Osteocyte (in vitro differentiated cells): ENCODE results near the gene KDM1B. TPM values are rescaled to one million over a fixed set of nuclear protein-coding genes. Genes with fewer than 3 reads are reported as not detected.

Source experiments
- DNase-seq: peaks from one replicate; pipeline ENCODE4 v3.0.0; 2021; ENCODE audit warnings: mixed read lengths; ENCODE audit not compliant: unreplicated experiment; ENCODE audit errors: extremely low spot score
- H3K27ac Mint-ChIP-seq: one replicate; pipeline ENCODE4 v1.8.0; 2021; ENCODE audit warnings: mild to moderate bottlenecking, mixed read lengths; ENCODE audit not compliant: unreplicated experiment
- H3K27me3 Mint-ChIP-seq: one replicate; pipeline ENCODE4 v1.8.0; 2021; ENCODE audit warnings: mixed read lengths; ENCODE audit not compliant: unreplicated experiment
- H3K36me3 Mint-ChIP-seq: one replicate; pipeline ENCODE4 v1.8.0; 2021; ENCODE audit warnings: mixed read lengths; ENCODE audit not compliant: unreplicated experiment
- H3K4me1 Mint-ChIP-seq: one replicate; pipeline ENCODE4 v1.8.0; 2021; ENCODE audit warnings: mixed read lengths; ENCODE audit not compliant: unreplicated experiment
- H3K4me3 Mint-ChIP-seq: one replicate; pipeline ENCODE4 v1.8.0; 2021; ENCODE audit warnings: mild to moderate bottlenecking, moderate library complexity, mixed read lengths; ENCODE audit not compliant: unreplicated experiment
- H3K9me3 Mint-ChIP-seq: one replicate; pipeline ENCODE4 v1.8.0; 2021; ENCODE audit warnings: mixed read lengths; ENCODE audit not compliant: unreplicated experiment
- total RNA-seq: library from RNA; stranded (reverse); gene quantifications from 2 replicates; pipeline ENCODE4 v1.2.1, GENCODE V29; 2021
- TF ChIP-seq, protein P1 (sequence below): fragments of 200-600 bp; sonication (generic); IDR thresholded peaks from 2 replicates; pipeline ENCODE4 v1.5.0; 2021; ENCODE audit warnings: antibody characterized with exemption, mild to moderate bottlenecking, moderate library complexity

KDM1B gene
- total RNA-seq, 1 donor from 2014 or later: 12.1 TPM

DNA sequence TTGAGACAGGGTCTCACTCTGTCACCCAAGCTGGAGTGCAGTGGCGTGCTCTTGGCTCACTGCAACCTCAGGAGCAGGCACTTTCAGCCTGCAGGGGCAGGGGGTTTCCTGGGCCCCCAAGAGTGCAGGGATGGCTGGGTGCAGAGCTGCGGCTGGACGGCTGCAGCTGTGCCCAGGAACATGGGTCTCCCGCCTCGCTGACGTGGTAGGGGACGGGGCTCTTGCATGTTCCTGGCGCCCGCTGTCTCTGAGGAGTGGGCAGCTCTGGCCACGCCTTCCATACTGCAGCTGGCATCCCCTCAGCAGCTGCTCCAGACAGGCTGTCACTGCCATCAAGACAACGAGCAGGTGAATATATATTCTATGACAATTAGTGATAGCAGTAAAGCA is 111.3 kb downstream of the KDM1B start:
- peaks cover 3% of the 10 kb centered on the region for H3K36me3 Mint-ChIP-seq
- no peak overlapping the region for H3K4me3 Mint-ChIP-seq
- H3K27ac Mint-ChIP-seq: no peak overlapping the region
- H3K9me3 Mint-ChIP-seq: no peaks in the 10 kb centered on the region
- peaks cover 24% of the 10 kb centered on the region for H3K4me1 Mint-ChIP-seq
- DNase-seq: no peak
- TF ChIP-seq, protein P1, sequence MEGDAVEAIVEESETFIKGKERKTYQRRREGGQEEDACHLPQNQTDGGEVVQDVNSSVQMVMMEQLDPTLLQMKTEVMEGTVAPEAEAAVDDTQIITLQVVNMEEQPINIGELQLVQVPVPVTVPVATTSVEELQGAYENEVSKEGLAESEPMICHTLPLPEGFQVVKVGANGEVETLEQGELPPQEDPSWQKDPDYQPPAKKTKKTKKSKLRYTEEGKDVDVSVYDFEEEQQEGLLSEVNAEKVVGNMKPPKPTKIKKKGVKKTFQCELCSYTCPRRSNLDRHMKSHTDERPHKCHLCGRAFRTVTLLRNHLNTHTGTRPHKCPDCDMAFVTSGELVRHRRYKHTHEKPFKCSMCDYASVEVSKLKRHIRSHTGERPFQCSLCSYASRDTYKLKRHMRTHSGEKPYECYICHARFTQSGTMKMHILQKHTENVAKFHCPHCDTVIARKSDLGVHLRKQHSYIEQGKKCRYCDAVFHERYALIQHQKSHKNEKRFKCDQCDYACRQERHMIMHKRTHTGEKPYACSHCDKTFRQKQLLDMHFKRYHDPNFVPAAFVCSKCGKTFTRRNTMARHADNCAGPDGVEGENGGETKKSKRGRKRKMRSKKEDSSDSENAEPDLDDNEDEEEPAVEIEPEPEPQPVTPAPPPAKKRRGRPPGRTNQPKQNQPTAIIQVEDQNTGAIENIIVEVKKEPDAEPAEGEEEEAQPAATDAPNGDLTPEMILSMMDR: no peak
- no peaks in the 10 kb centered on the region for H3K27me3 Mint-ChIP-seq

DNA sequence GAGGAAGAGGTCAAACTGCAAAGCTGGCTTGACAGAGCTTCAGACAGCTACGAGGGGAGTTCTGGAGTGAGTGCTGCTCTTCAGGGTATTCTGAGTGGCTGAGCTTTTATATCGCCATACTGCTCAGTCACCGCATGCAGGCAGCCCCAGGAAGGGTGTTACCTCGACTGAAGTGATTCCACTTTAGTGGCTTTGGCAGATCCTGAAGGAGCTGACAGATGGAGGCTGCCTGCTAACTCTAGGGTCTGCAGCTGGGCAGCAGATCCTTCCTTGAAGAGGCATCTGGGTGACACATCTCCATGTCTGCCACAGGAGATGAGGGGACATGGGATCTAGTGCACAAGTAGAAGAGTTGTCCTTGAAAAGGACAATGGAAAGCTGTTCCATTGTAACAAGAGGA is 112.8 kb downstream of the KDM1B start:
- DNase-seq: no peak
- TF ChIP-seq, protein P1: no peak
- no peaks in the 10 kb centered on the region for H3K36me3 Mint-ChIP-seq
- peaks cover 10% of the 10 kb centered on the region for H3K4me1 Mint-ChIP-seq
- H3K4me3 Mint-ChIP-seq: no peak overlapping the region
- H3K27ac Mint-ChIP-seq: no peak overlapping the region
- H3K9me3 Mint-ChIP-seq: no peaks in the 10 kb centered on the region
- H3K27me3 Mint-ChIP-seq: no peaks in the 10 kb centered on the region

DNA sequence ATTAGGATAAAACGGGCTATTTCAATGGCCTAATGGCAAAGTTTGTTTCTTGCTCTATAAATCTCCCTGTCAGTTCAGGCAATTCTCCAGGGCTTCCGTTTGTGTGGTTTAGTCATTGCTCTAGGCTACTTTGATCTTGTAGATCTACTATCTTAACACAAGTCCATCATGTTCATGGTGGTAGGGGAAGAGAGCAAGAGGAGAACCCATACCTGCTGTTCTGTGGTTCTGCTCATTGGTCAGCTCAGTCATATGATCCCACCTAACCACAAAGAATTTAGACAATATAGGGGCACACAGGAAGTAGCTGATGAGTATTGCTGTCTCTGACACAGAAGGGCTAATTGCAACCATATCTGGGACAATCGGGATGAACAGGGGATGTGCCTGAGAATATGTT is 114.0 kb downstream of the KDM1B start:
- no peaks in the 10 kb centered on the region for H3K27me3 Mint-ChIP-seq
- H3K27ac Mint-ChIP-seq: no peak overlapping the region
- H3K9me3 Mint-ChIP-seq: no peaks in the 10 kb centered on the region
- DNase-seq: no peak
- no peak overlapping the region for H3K4me3 Mint-ChIP-seq
- H3K4me1 Mint-ChIP-seq: peaks cover 9% of the 10 kb centered on the region
- TF ChIP-seq, protein P1: no peak
- H3K36me3 Mint-ChIP-seq: no peaks in the 10 kb centered on the region

DNA sequence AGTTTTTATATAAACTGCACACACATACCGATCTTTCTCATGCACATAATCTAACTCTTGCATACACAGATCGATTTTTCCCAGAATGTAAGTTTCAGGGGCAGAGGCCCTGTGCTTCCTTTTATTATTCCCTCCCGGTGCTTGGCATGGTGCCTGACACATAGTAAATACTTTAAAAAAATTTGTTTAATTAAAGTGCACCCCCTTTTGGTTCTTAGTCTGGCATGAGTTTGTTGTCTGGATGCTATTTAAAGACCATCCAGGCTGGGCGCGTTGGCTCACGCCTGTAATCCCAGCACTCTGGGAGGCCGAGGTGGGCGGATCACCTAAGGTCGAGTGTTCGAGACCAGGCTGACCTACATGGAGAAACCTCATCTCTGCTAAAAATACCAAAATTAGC is 114.5 kb downstream of the KDM1B start:
- H3K27me3 Mint-ChIP-seq: no peaks in the 10 kb centered on the region
- H3K4me1 Mint-ChIP-seq: peaks cover 9% of the 10 kb centered on the region
- H3K9me3 Mint-ChIP-seq: no peaks in the 10 kb centered on the region
- no peak overlapping the region for H3K27ac Mint-ChIP-seq
- H3K36me3 Mint-ChIP-seq: no peaks in the 10 kb centered on the region
- no peak overlapping the region for H3K4me3 Mint-ChIP-seq
- DNase-seq: no peak
- TF ChIP-seq, protein P1: no peak

DNA sequence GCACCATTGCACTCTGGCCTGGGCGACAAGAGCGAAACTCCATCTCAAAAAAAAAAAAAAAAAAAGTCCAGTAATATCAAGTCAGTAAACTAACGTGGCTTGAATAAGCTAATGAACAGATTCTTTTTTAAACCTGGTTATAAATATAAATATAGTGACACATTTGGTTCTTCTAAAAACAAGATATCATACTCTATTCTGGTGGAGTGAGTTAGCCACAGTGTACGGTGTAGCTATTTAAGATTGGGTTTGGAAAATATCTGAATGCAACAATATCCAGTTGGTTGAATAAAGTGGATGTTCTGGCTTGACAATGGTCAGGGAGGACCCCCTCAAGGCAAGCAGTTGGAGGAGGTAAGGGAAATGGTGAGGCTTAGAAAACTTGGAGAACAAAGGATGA is 115.0 kb downstream of the KDM1B start:
- Mint-ChIP-seq H3K36me3 (no peaks in the 10 kb centered on the region), H3K4me1 (peaks cover 4% of the 10 kb centered on the region)

More for the DNA sequence above, 115.0 kb downstream of the KDM1B start:
- DNase-seq: no peak
- Mint-ChIP-seq H3K9me3 (no peaks in the 10 kb centered on the region), H3K27me3 (peaks cover 4% of the 10 kb centered on the region), H3K27ac (no peak overlapping the region), H3K4me3 (no peak overlapping the region)
- TF ChIP-seq, protein P1: no peak

Other genes starting within 250 kb of the KDM1B start
- 47.5 and 51.0 TPM in 2 replicates for gene KIF13A, start 167.8 kb upstream of the KDM1B start, total RNA-seq
- 1.0 and 1.5 TPM in 2 replicates for gene NHLRC1, start 32.7 kb upstream of the KDM1B start, total RNA-seq
- 5.1 and 5.7 TPM in 2 replicates for gene TPMT, start 345 bp upstream of the KDM1B start, total RNA-seq
- 62.1 and 65.5 TPM in 2 replicates for gene DEK, start 109.1 kb downstream of the KDM1B start, total RNA-seq
- 14.7 and 15.0 TPM in 2 replicates for gene RNF144B, start 231.9 kb downstream of the KDM1B start, total RNA-seq